HepG2 (cell line): ENCODE results near the gene COX4I1. TPM values are rescaled to one million over a fixed set of nuclear protein-coding genes. Genes with fewer than 3 reads are reported as not detected.

Experiments used
- ATAC-seq: fragments of 200-7000 bp; cut with Tn5 transposase; 3 replicates; pipeline ENCODE4 v1.9.1; 2020; ENCODE audit warnings: mild to moderate bottlenecking, moderate library complexity
- BruUV-seq: library from RNA; stranded (reverse); fragments of 400-500 nt; replicated peaks from 2 replicates; lab custom pipeline; 2021; lab: Mats Ljungman, UMichigan
- CTCF ChIA-PET: fragments of 300-600 bp; formaldehyde crosslinking; extraction: SDS; loops from one replicate; lab custom pipeline; 2021; ENCODE audit warnings: low total read pairs, inconsistent platforms, low intra/inter-chr PET ratio; lab: Yijun Ruan, JAX
- POLR2A ChIA-PET: fragments of 350-600 bp; sonication (Branson Sonifier 250); formaldehyde crosslinking; loops from one replicate; lab custom pipeline; 2020; ENCODE audit warnings: antibody characterized with exemption, inconsistent platforms; lab: Yijun Ruan, JAX
- DNase-seq: peaks from one replicate; pipeline ENCODE4 v3.0.0-alpha.2; 2015; ENCODE audit warnings: low spot score
- FAIRE-seq: peaks from 3 replicates; lab custom pipeline; 2011; peaks lifted over from hg19 to GRCh38; lab: Jason Lieb, UNC
- H2AFZ ChIP-seq: one replicate; pipeline ENCODE4 v1.6.1; 2011; ENCODE audit warnings: low read length, inconsistent platforms
- H3K27ac ChIP-seq: fragments of 300-600 bp; 3 replicates; pipeline ENCODE4 v1.8.0; 2011; ENCODE audit warnings: mixed run types, mild to moderate bottlenecking, mixed read lengths, low read length, inconsistent platforms; ENCODE audit not compliant: insufficient read depth; ENCODE audit errors: extremely low read length
- H3K27me3 ChIP-seq, 2 experiments: fragments of 200-600 bp in 1 of 2; 2 replicates in 1 of 2; 3 replicates in 1 of 2; pipeline versions ENCODE4 v1.6.0 to v1.8.0; 2011; ENCODE audit warnings: low read length in 2 of 2, mild to moderate bottlenecking in 2 of 2, moderate library complexity in 2 of 2, inconsistent platforms in 1 of 2; ENCODE audit not compliant: insufficient read depth in 2 of 2, control insufficient read depth in 1 of 2
- H3K36me3 ChIP-seq, 2 experiments: fragments of 200-600 bp in 1 of 2; replicated peaks in 1 of 2; 2 replicates in 1 of 2; 3 replicates in 1 of 2; pipeline versions ENCODE4 v1.5.1 to v1.8.0; 2011; ENCODE audit warnings: low read length in 2 of 2, inconsistent platforms in 1 of 2; ENCODE audit not compliant: insufficient read depth in 2 of 2, control insufficient read depth in 1 of 2
- H3K4me1 ChIP-seq: 2 replicates; pipeline ENCODE4 v1.5.1; 2012; ENCODE audit warnings: low read length, inconsistent platforms; ENCODE audit not compliant: insufficient read depth
- H3K4me2 ChIP-seq: 2 replicates; pipeline ENCODE4 v1.6.0; 2011; ENCODE audit warnings: low read depth, low read length, inconsistent platforms
- H3K4me3 ChIP-seq, 3 experiments: fragments of 200-600 bp in 1 of 3; sonication (generic), shearing (Covaris generic) in 1 of 3; replicated peaks in 1 of 3; 2 replicates each; pipeline ENCODE4 v1.5.1; 2011 to 2016; ENCODE audit warnings: low read length in 3 of 3, inconsistent platforms in 2 of 3, low read depth in 2 of 3, mild to moderate bottlenecking in 2 of 3, control low read depth in 1 of 3, mixed read lengths in 1 of 3; ENCODE audit not compliant: insufficient read depth in 1 of 3
- H3K79me2 ChIP-seq: one replicate; pipeline ENCODE4 v1.6.1; 2011; ENCODE audit warnings: low read length, inconsistent platforms; ENCODE audit not compliant: insufficient read depth
- H3K9ac ChIP-seq: 2 replicates; pipeline ENCODE4 v1.6.0; 2011; ENCODE audit warnings: mild to moderate bottlenecking, low read depth, low read length, inconsistent platforms; ENCODE audit not compliant: insufficient read depth
- H3K9me3 ChIP-seq: 2 replicates; pipeline ENCODE4 v1.5.1; 2012; ENCODE audit warnings: mild to moderate bottlenecking, low read length
- H4K20me1 ChIP-seq: 2 replicates; pipeline ENCODE4 v1.6.0; 2011; ENCODE audit warnings: inconsistent platforms, mild to moderate bottlenecking, low read length, moderate library complexity; ENCODE audit not compliant: insufficient read depth
- FLYWCH1 ChIP-seq: sonication (generic); formaldehyde crosslinking; IDR thresholded peaks from 2 replicates; pipeline ENCODE4 v1.8.1; 2023; ENCODE audit warnings: mild to moderate bottlenecking, missing genetic modification reagents
- GABPB1 ChIP-seq: IDR thresholded peaks from 2 replicates; pipeline ENCODE4 v1.6.1; 2016; ENCODE audit warnings: mild to moderate bottlenecking, missing genetic modification reagents, moderate library complexity, missing compliant biosample characterization
- GTF3A ChIP-seq: sonication (generic); formaldehyde crosslinking; conservative IDR thresholded peaks from 2 replicates; pipeline ENCODE4 v1.4.0; 2020; ENCODE audit warnings: mild to moderate bottlenecking, missing genetic modification reagents
- NRL ChIP-seq: sonication (generic); formaldehyde crosslinking; IDR thresholded peaks from 2 replicates; pipeline ENCODE4 v1.5.0; 2020; ENCODE audit warnings: missing genetic modification reagents, mild to moderate bottlenecking, moderate library complexity, borderline replicate concordance
- PHF21A ChIP-seq: sonication (generic); formaldehyde crosslinking; IDR thresholded peaks from 2 replicates; pipeline ENCODE4 v1.5.0; 2020; ENCODE audit warnings: mild to moderate bottlenecking, missing genetic modification reagents
- POLR2A ChIP-seq, 2 experiments: IDR thresholded peaks; 2 replicates each; pipeline ENCODE4 v1.6.1; 2011; ENCODE audit warnings: low read depth in 2 of 2, low read length in 2 of 2, mild to moderate bottlenecking in 1 of 2, moderate library complexity in 1 of 2; ENCODE audit not compliant: insufficient read depth in 1 of 2
- ZKSCAN8 ChIP-seq: IDR thresholded peaks from 2 replicates; pipeline ENCODE4 v1.6.1; 2016; ENCODE audit warnings: borderline replicate concordance, missing genetic modification reagents, missing compliant biosample characterization
- ZNF101 ChIP-seq: sonication (generic); formaldehyde crosslinking; IDR thresholded peaks from 2 replicates; pipeline ENCODE4 v1.4.0; 2020; ENCODE audit warnings: mild to moderate bottlenecking, low read depth, missing genetic modification reagents, borderline replicate concordance
- ZNF550 ChIP-seq: sonication (generic); formaldehyde crosslinking; IDR thresholded peaks from 2 replicates; pipeline ENCODE4 v1.4.0; 2020; ENCODE audit warnings: mild to moderate bottlenecking, missing genetic modification reagents, borderline replicate concordance
- WGBS: methylation state at CpG from one replicate; pipeline ENCODE4 v1.1.6; 2017; ENCODE audit warnings: low lambda C conversion rate; 5-methylcytosine and 5-hydroxymethylcytosine counted together
- in situ Hi-C: cut with HindIII; loops from 2 replicates; pipeline ENCODE4 v1.10.0; 2017; ENCODE audit warnings: low pct_unique_long_range_greater_than_20kb; ENCODE audit not compliant: extremely low pct_ligation_motif_present
- intact Hi-C: fragments of 100-400 bp; cut with micrococcal nuclease; formaldehyde crosslinking; loops from one replicate; pipeline ENCODE4 v1.10.0; 2022; ENCODE audit not compliant: unreplicated experiment
- polyA plus RNA-seq, 8 experiments: library from polyadenylated mRNA; depleted of rRNA in 3 of 8; stranded (reverse) in 7 of 8; unstranded in 1 of 8; fragments of >200 nt; fragmentation: Illumina TruSeq in 4 of 8; extraction: Trizol in 4 of 8; gene quantifications; 2 replicates each; pipeline versions ENCODE4 v1.2.1 to v1.2.3, GENCODE V29; 2011 to 2016; ENCODE audit warnings: low read depth in 4 of 8, missing spikeins in 1 of 8, mixed read lengths in 1 of 8; ENCODE audit not compliant: insufficient read depth in 1 of 8
- total RNA-seq, 5 experiments: library from RNA; depleted of rRNA; stranded (reverse); fragments of >200 nt; fragmentation: Illumina TruSeq; extraction: Trizol; gene quantifications; 2 replicates each; pipeline ENCODE4 v1.2.3, GENCODE V29; 2016; ENCODE audit warnings: low read depth in 1 of 5
- TF ChIP-seq, protein P1 (sequence below): sonication (generic); formaldehyde crosslinking; IDR thresholded peaks from 2 replicates; pipeline ENCODE4 v1.5.0; 2020; ENCODE audit warnings: mild to moderate bottlenecking, missing genetic modification reagents, borderline replicate concordance
- TF ChIP-seq, protein P2 (sequence below): sonication (generic); formaldehyde crosslinking; IDR thresholded peaks from 2 replicates; pipeline ENCODE4 v1.9.0; 2022; ENCODE audit warnings: missing genetic modification reagents, mild to moderate bottlenecking, borderline replicate concordance
- TF ChIP-seq, protein P3 (sequence below): sonication (generic); formaldehyde crosslinking; IDR thresholded peaks from 2 replicates; pipeline ENCODE4 v1.5.0; 2020; ENCODE audit warnings: mild to moderate bottlenecking, missing genetic modification reagents

The COX4I1 gene
- total and polyA plus RNA-seq, 2 of the 13 experiments (the other 11 are each of a cell fraction or from before 2014, with no cell fraction given), result 658 to 902 TPM

DNA sequence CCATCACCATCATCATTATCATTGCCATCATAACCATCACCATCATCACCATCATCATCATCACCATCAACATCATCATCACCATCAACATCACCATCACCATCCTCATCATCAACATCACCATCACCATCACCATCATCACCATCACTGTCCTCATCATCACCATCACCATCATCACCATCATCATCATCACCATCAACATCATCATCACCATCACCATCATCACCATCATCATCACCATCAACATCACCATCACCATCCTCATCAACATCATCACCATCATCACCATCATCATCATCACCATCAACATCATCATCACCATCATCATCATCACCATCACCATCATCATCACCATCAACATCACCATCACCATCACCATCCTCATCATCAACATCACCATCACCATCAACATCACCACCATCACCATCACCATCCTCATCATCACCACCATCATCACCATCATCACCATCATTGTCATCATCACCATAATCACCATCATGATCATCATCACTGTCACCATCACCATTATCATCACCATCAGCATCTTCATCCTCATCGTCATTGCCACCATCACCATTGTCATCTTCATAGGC is 23.9 kb downstream of the COX4I1 start:
- Histone ChIP-seq H3K79me2 (no peaks in the 10 kb centered on the region), H3K4me1 (no peaks in the 10 kb centered on the region), H3K4me3 (no peak overlapping the region), H3K4me2 (no peak overlapping the region), H3K9ac (no peak overlapping the region), H2AFZ (no peak overlapping the region), H3K9me3 (no peaks in the 10 kb centered on the region), H3K36me3 (no peaks in the 10 kb centered on the region), H3K27ac (no peak overlapping the region), H4K20me1 (no peaks in the 10 kb centered on the region), H3K27me3 (peaks cover 2 to 29% of the 10 kb centered on the region in 2 experiments; a peak in 4 of 5 replicates)
- ATAC-seq (no peak), DNase-seq (no peak), FAIRE-seq (peak; percentile 12)
- 64% methylated on average over 1 of the region's 1 CpG for WGBS
- in situ Hi-C loops, result loop anchor here (5.0 to 25.0 kb wide), 4 partner anchors 69 to 689 kb away; partner anchors contain the start of gene FOXF1
- no TSS peak for BruUV-seq
- intact Hi-C loops, result no loop called here
- ChIA-PET CTCF (interaction anchor here (5.0 kb wide), 1 partner anchor 164 kb away, joined by 108 read pairs; no protein-coding TSS in a partner anchor), POLR2A (no interaction called here)
- no peak for TF ChIP-seq POLR2A (IDR thresholded peaks at IDR 0.05; ENCODE audit: insufficient read depth in 1 of 2, low read depth in 2 of 2, low read length in 2 of 2)
- TF ChIP-seq NRL (CRISPR knock-in tag), result no peak
- no peak for TF ChIP-seq ZNF550 (CRISPR knock-in tag)
- TF ChIP-seq ZNF101 (CRISPR knock-in tag), result no peak
- no peak for TF ChIP-seq GABPB1 (CRISPR knock-in tag)
- no peak for TF ChIP-seq PHF21A (CRISPR knock-in tag)
- no peak for TF ChIP-seq GTF3A (CRISPR knock-in tag)
- no peak for TF ChIP-seq FLYWCH1 (CRISPR knock-in tag)
- TF ChIP-seq ZKSCAN8 (CRISPR knock-in tag), result no peak
- TF ChIP-seq, protein P1, sequence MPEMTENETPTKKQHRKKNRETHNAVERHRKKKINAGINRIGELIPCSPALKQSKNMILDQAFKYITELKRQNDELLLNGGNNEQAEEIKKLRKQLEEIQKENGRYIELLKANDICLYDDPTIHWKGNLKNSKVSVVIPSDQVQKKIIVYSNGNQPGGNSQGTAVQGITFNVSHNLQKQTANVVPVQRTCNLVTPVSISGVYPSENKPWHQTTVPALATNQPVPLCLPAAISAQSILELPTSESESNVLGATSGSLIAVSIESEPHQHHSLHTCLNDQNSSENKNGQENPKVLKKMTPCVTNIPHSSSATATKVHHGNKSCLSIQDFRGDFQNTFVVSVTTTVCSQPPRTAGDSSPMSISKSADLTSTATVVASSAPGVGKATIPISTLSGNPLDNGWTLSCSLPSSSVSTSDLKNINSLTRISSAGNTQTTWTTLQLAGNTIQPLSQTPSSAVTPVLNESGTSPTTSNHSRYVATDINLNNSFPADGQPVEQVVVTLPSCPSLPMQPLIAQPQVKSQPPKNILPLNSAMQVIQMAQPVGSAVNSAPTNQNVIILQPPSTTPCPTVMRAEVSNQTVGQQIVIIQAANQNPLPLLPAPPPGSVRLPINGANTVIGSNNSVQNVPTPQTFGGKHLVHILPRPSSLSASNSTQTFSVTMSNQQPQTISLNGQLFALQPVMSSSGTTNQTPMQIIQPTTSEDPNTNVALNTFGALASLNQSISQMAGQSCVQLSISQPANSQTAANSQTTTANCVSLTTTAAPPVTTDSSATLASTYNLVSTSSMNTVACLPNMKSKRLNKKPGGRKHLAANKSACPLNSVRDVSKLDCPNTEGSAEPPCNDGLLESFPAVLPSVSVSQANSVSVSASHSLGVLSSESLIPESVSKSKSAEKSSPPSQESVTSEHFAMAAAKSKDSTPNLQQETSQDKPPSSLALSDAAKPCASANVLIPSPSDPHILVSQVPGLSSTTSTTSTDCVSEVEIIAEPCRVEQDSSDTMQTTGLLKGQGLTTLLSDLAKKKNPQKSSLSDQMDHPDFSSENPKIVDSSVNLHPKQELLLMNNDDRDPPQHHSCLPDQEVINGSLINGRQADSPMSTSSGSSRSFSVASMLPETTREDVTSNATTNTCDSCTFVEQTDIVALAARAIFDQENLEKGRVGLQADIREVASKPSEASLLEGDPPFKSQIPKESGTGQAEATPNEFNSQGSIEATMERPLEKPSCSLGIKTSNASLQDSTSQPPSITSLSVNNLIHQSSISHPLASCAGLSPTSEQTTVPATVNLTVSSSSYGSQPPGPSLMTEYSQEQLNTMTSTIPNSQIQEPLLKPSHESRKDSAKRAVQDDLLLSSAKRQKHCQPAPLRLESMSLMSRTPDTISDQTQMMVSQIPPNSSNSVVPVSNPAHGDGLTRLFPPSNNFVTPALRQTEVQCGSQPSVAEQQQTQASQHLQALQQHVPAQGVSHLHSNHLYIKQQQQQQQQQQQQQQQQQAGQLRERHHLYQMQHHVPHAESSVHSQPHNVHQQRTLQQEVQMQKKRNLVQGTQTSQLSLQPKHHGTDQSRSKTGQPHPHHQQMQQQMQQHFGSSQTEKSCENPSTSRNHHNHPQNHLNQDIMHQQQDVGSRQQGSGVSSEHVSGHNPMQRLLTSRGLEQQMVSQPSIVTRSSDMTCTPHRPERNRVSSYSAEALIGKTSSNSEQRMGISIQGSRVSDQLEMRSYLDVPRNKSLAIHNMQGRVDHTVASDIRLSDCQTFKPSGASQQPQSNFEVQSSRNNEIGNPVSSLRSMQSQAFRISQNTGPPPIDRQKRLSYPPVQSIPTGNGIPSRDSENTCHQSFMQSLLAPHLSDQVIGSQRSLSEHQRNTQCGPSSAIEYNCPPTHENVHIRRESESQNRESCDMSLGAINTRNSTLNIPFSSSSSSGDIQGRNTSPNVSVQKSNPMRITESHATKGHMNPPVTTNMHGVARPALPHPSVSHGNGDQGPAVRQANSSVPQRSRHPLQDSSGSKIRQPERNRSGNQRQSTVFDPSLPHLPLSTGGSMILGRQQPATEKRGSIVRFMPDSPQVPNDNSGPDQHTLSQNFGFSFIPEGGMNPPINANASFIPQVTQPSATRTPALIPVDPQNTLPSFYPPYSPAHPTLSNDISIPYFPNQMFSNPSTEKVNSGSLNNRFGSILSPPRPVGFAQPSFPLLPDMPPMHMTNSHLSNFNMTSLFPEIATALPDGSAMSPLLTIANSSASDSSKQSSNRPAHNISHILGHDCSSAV, result no peak
- TF ChIP-seq, protein P2, sequence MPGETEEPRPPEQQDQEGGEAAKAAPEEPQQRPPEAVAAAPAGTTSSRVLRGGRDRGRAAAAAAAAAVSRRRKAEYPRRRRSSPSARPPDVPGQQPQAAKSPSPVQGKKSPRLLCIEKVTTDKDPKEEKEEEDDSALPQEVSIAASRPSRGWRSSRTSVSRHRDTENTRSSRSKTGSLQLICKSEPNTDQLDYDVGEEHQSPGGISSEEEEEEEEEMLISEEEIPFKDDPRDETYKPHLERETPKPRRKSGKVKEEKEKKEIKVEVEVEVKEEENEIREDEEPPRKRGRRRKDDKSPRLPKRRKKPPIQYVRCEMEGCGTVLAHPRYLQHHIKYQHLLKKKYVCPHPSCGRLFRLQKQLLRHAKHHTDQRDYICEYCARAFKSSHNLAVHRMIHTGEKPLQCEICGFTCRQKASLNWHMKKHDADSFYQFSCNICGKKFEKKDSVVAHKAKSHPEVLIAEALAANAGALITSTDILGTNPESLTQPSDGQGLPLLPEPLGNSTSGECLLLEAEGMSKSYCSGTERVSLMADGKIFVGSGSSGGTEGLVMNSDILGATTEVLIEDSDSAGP, result no peak
- TF ChIP-seq, protein P3, sequence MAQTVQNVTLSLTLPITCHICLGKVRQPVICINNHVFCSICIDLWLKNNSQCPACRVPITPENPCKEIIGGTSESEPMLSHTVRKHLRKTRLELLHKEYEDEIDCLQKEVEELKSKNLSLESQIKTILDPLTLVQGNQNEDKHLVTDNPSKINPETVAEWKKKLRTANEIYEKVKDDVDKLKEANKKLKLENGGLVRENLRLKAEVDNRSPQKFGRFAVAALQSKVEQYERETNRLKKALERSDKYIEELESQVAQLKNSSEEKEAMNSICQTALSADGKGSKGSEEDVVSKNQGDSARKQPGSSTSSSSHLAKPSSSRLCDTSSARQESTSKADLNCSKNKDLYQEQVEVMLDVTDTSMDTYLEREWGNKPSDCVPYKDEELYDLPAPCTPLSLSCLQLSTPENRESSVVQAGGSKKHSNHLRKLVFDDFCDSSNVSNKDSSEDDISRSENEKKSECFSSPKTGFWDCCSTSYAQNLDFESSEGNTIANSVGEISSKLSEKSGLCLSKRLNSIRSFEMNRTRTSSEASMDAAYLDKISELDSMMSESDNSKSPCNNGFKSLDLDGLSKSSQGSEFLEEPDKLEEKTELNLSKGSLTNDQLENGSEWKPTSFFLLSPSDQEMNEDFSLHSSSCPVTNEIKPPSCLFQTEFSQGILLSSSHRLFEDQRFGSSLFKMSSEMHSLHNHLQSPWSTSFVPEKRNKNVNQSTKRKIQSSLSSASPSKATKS (CRISPR knock-in tag), result no peak
